ENCODE results near the gene POMP.
"Not testable (repeated sequence)": the region's sequence is repeated elsewhere in the genome, so short reads cannot be mapped to it uniquely, and the experiment has no call there.

The POMP gene

DNA sequence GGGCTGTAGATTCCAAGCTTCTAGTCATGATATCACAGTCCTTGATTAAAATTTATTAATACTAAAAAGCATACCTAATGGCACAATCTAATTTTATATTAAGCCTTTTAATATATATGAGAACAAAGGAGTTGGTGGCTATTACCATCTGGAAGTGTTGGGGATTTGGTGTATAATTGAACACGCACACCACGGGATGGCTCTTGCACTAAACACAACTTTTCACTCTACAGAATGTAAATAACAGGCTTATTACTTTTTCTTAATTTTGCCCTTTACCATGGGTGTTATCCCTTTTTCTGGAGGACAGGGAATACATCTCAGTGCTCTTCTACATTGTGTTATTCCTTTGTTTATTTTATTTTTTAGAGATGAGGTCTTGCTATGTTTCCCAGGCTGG lies 21.6 kb downstream of the POMP start:
- Histone ChIP-seq H3K4me1 (no peaks in the 10 kb centered on the region), H3K9me3 (no peaks in the 10 kb centered on the region), H3K36me3 (peaks cover 17 to 48% (median 42%) of the 10 kb centered on the region in 3 donors), H3K27ac (no peak overlapping the region), H3K27me3 (no peaks in the 10 kb centered on the region), H3K4me3 (no peak overlapping the region)
- TF ChIP-seq, protein P1, sequence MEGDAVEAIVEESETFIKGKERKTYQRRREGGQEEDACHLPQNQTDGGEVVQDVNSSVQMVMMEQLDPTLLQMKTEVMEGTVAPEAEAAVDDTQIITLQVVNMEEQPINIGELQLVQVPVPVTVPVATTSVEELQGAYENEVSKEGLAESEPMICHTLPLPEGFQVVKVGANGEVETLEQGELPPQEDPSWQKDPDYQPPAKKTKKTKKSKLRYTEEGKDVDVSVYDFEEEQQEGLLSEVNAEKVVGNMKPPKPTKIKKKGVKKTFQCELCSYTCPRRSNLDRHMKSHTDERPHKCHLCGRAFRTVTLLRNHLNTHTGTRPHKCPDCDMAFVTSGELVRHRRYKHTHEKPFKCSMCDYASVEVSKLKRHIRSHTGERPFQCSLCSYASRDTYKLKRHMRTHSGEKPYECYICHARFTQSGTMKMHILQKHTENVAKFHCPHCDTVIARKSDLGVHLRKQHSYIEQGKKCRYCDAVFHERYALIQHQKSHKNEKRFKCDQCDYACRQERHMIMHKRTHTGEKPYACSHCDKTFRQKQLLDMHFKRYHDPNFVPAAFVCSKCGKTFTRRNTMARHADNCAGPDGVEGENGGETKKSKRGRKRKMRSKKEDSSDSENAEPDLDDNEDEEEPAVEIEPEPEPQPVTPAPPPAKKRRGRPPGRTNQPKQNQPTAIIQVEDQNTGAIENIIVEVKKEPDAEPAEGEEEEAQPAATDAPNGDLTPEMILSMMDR (IDR thresholded peaks at IDR 0.05), result no peak
- intact Hi-C loops (cut with DNase I; ENCODE audit: low total_unique reads), result no loop called here
- no peak for DNase-seq

DNA sequence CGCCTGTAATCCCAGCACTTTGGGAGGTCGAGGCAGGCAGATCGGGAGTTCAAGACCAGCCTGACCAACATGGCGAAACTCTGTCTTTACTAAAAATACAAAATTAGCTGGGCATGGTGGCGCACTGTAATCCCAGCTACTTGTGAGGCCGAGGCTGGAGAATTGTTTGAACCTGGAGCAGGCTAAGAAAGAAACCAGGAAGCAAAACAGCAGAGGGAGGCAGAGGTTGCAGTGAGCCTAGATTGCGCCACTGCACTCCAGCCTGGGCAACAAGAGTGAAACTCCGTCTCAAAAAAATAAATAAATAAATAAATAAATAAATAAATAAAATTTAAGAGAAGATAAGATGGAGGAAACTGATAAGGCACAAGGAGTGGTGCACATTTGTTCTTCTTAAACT lies 24.2 kb downstream of the POMP start:
- DNase-seq; H3K27ac ChIP-seq; H3K4me1 ChIP-seq; intact Hi-C loops (cut with DNase I; ENCODE audit: low total_unique reads); H3K27me3 ChIP-seq; H3K9me3 ChIP-seq; H3K4me3 ChIP-seq: not testable (repeated sequence)
- peaks cover 13 to 23% (median 18%) of the 10 kb centered on the region in 3 donors for H3K36me3 ChIP-seq

DNA sequence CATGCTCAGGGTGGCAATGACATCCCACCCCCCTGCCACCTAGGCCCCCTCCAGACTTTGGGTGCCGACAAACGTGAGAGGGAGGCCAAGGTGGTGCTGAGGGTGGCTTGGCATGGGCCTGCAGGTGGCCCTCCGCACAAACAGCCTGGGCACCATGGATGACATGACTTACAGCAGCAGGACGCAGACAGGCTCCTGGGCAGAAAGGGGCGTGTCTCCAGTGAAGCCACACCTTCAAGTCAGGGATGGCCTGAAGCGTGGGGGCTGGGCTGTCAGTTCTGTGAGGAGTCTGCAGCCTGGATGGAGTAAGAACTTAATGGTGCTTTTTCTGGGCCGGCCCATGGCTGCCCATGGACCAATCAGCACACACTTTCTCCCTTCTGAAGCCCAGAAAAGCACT lies 25.3 kb downstream of the POMP start:
- intact Hi-C loops (cut with DNase I; ENCODE audit: low total_unique reads), result no loop called here
- TF ChIP-seq, protein P1 (IDR thresholded peaks at IDR 0.05), result no peak
- DNase-seq, result no peak

GRCh38 chr13:28685114-28685513 lies 26.2 kb downstream of the POMP start:
- intact Hi-C loops (cut with DNase I; ENCODE audit: low total_unique reads), result no loop called here
- H3K4me3 ChIP-seq, result no peak overlapping the region
- no peaks in the 10 kb centered on the region for H3K9me3 ChIP-seq
- TF ChIP-seq, protein P1 (IDR thresholded peaks at IDR 0.05), result no peak
- no peaks in the 10 kb centered on the region for H3K4me1 ChIP-seq
- H3K27me3 ChIP-seq, result no peaks in the 10 kb centered on the region
- H3K27ac ChIP-seq, result no peak overlapping the region
- DNase-seq, result no peak
- H3K36me3 ChIP-seq, result peaks cover 0 to 4% (median 1%) of the 10 kb centered on the region in 3 donors

More for the DNA sequence above, 25.3 kb downstream of the POMP start:
- Histone ChIP-seq H3K9me3 (no peaks in the 10 kb centered on the region), H3K36me3 (peaks cover 2 to 12% (median 7%) of the 10 kb centered on the region in 3 donors), H3K27me3 (no peaks in the 10 kb centered on the region), H3K4me1 (no peaks in the 10 kb centered on the region), H3K27ac (no peak overlapping the region), H3K4me3 (no peak overlapping the region)

- Histone ChIP-seq H3K36me3 (no peaks in the 10 kb centered on the region), H3K4me3 (no peak overlapping the region), H3K27me3 (no peaks in the 10 kb centered on the region), H3K27ac (no peak overlapping the region), H3K4me1 (no peaks in the 10 kb centered on the region), H3K9me3 (no peaks in the 10 kb centered on the region)
- DNase-seq, result no peak
- intact Hi-C loops (cut with DNase I; ENCODE audit: low total_unique reads), result no loop called here
- TF ChIP-seq, protein P1 (IDR thresholded peaks at IDR 0.05), result no peak
Observed at GRCh38 chr13:28685892-28686291, 27.0 kb downstream of the POMP start.

DNA sequence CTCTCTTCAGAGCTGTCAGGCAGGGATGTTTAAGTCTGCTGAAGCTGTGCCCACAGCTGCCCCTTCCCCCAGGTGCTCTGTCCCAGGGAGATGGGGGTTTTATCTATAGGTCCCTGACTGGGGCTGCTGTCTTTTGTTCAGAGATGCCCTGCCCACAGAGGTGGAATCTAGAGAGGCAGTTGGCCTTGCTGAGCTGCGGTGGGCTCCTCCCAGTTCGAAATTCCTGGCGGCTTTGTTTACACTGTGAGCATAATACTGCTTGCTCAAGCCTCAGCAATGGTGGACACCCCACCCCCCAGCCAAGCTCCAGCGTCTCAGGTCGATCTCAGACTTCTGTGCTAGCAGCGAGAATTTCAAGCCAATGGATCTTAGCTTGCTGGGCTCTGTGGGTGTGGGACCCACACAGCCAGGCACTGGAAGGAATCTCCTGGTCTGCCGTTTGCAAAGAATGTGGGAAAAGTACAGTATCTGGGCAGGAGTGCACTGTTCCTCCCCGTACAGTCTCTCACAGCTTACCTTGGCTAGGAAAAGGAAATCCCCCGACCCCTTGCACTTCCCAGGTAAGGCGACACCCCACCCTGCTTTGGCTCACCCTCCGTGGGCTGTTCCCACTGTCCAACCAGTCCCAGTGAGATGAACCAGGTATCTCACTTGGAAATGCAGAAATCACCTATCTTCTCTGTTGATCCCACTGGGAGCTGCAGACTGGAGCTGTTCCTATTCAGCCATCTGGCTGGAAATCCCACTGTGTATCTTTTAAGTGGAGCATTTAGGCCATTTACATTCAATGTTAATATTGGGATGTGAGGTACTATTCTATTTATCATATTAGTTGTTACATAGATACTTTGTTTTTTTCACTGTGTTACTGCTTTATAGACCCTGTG lies 34.9 kb downstream of the POMP start:
- H3K4me3 ChIP-seq; H3K4me1 ChIP-seq; H3K9me3 ChIP-seq; DNase-seq; H3K36me3 ChIP-seq; H3K27me3 ChIP-seq; intact Hi-C loops (cut with DNase I; ENCODE audit: low total_unique reads); H3K27ac ChIP-seq: not testable (repeated sequence)
